ENCODE results near the gene BORCS8.

DNA sequence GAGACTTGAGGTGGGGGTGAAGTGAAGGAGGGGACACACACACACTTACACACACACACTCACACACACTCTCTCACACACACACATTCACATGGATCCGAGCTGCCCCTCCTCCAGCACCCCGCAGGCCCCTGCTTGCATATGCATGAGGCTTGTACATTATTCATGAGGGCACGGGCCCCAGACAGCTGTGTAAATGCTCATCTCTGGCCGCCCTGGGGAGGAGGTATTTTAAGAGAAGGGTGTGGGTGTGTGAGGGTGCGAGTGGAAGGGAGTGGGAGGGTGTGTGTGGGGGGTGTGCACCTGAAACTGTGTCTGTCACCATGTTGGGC is 22.2 kb upstream of the BORCS8 start:
- TF ChIP-seq, protein P1, sequence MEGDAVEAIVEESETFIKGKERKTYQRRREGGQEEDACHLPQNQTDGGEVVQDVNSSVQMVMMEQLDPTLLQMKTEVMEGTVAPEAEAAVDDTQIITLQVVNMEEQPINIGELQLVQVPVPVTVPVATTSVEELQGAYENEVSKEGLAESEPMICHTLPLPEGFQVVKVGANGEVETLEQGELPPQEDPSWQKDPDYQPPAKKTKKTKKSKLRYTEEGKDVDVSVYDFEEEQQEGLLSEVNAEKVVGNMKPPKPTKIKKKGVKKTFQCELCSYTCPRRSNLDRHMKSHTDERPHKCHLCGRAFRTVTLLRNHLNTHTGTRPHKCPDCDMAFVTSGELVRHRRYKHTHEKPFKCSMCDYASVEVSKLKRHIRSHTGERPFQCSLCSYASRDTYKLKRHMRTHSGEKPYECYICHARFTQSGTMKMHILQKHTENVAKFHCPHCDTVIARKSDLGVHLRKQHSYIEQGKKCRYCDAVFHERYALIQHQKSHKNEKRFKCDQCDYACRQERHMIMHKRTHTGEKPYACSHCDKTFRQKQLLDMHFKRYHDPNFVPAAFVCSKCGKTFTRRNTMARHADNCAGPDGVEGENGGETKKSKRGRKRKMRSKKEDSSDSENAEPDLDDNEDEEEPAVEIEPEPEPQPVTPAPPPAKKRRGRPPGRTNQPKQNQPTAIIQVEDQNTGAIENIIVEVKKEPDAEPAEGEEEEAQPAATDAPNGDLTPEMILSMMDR (IDR thresholded peaks at IDR 0.05), result no peak
- no peak for TF ChIP-seq POLR2A (IDR thresholded peaks at IDR 0.05)

Measured in suprapubic skin (tissue), 3 donors.